ENCODE results near the gene CD99L2.

The CD99L2 gene

GRCh38 chrX:150761819-150762216 lies 136.7 kb downstream of the CD99L2 start:
- DNase-seq = no peak
- H3K4me1 ChIP-seq (ENCODE audit: control insufficient read depth, insufficient read depth, low read length, poor library complexity, severe bottlenecking) = no peaks in the 10 kb centered on the region
- no peaks in the 10 kb centered on the region for H3K27me3 ChIP-seq (replicated peaks; ENCODE audit: control insufficient read depth, insufficient read depth, low read length, poor library complexity, severe bottlenecking)
- H3K27ac ChIP-seq (ENCODE audit: insufficient read depth, low read length, poor library complexity, severe bottlenecking) = no peak overlapping the region
- H3K4me3 ChIP-seq (ENCODE audit: insufficient read depth, low read depth, low read length, poor library complexity, severe bottlenecking) = no peak overlapping the region
- H3K9me3 ChIP-seq (ENCODE audit: control insufficient read depth, low read length) = no peaks in the 10 kb centered on the region
- H3K36me3 ChIP-seq (ENCODE audit: control insufficient read depth, insufficient read depth, low read length) = peaks cover 9% of the 10 kb centered on the region

GRCh38 chrX:150761176-150761818 lies 137.2 kb downstream of the CD99L2 start:
- Histone ChIP-seq H3K27me3 (replicated peaks; ENCODE audit: control insufficient read depth, insufficient read depth, low read length, poor library complexity, severe bottlenecking) (no peaks in the 10 kb centered on the region), H3K36me3 (ENCODE audit: control insufficient read depth, insufficient read depth, low read length) (peaks cover 9% of the 10 kb centered on the region), H3K4me3 (ENCODE audit: insufficient read depth, low read depth, low read length, poor library complexity, severe bottlenecking) (no peak overlapping the region), H3K9me3 (ENCODE audit: control insufficient read depth, low read length) (no peaks in the 10 kb centered on the region), H3K4me1 (ENCODE audit: control insufficient read depth, insufficient read depth, low read length, poor library complexity, severe bottlenecking) (no peaks in the 10 kb centered on the region), H3K27ac (ENCODE audit: insufficient read depth, low read length, poor library complexity, severe bottlenecking) (no peak overlapping the region)
- DNase-seq = no peak

GRCh38 chrX:150759568-150760416 lies 138.7 kb downstream of the CD99L2 start:
- H3K9me3 ChIP-seq (ENCODE audit: control insufficient read depth, low read length) = no peaks in the 10 kb centered on the region
- no peak overlapping the region for H3K4me3 ChIP-seq (ENCODE audit: insufficient read depth, low read depth, low read length, poor library complexity, severe bottlenecking)
- H3K36me3 ChIP-seq (ENCODE audit: control insufficient read depth, insufficient read depth, low read length) = peaks cover 9% of the 10 kb centered on the region
- DNase-seq = no peak
- no peaks in the 10 kb centered on the region for H3K27me3 ChIP-seq (replicated peaks; ENCODE audit: control insufficient read depth, insufficient read depth, low read length, poor library complexity, severe bottlenecking)
- no peaks in the 10 kb centered on the region for H3K4me1 ChIP-seq (ENCODE audit: control insufficient read depth, insufficient read depth, low read length, poor library complexity, severe bottlenecking)
- no peak overlapping the region for H3K27ac ChIP-seq (ENCODE audit: insufficient read depth, low read length, poor library complexity, severe bottlenecking)

GRCh38 chrX:150757371-150757770 lies 141.1 kb downstream of the CD99L2 start:
- H3K4me3 ChIP-seq (ENCODE audit: insufficient read depth, low read depth, low read length, poor library complexity, severe bottlenecking) = no peak overlapping the region
- H3K27ac ChIP-seq (ENCODE audit: insufficient read depth, low read length, poor library complexity, severe bottlenecking) = no peak overlapping the region
- no peak for DNase-seq
- no peaks in the 10 kb centered on the region for H3K9me3 ChIP-seq (ENCODE audit: control insufficient read depth, low read length)
- no peaks in the 10 kb centered on the region for H3K27me3 ChIP-seq (replicated peaks; ENCODE audit: control insufficient read depth, insufficient read depth, low read length, poor library complexity, severe bottlenecking)
- no peaks in the 10 kb centered on the region for H3K4me1 ChIP-seq (ENCODE audit: control insufficient read depth, insufficient read depth, low read length, poor library complexity, severe bottlenecking)
- peaks cover 12% of the 10 kb centered on the region for H3K36me3 ChIP-seq (ENCODE audit: control insufficient read depth, insufficient read depth, low read length)

GRCh38 chrX:150753968-150754367 lies 144.5 kb downstream of the CD99L2 start:
- Histone ChIP-seq H3K4me1 (ENCODE audit: control insufficient read depth, insufficient read depth, low read length, poor library complexity, severe bottlenecking) (no peaks in the 10 kb centered on the region), H3K27me3 (replicated peaks; ENCODE audit: control insufficient read depth, insufficient read depth, low read length, poor library complexity, severe bottlenecking) (no peaks in the 10 kb centered on the region), H3K27ac (ENCODE audit: insufficient read depth, low read length, poor library complexity, severe bottlenecking) (no peak overlapping the region), H3K9me3 (ENCODE audit: control insufficient read depth, low read length) (no peaks in the 10 kb centered on the region), H3K36me3 (ENCODE audit: control insufficient read depth, insufficient read depth, low read length) (peaks cover 22% of the 10 kb centered on the region), H3K4me3 (ENCODE audit: insufficient read depth, low read depth, low read length, poor library complexity, severe bottlenecking) (no peak overlapping the region)
- no peak for DNase-seq

- Histone ChIP-seq H3K4me3 (ENCODE audit: insufficient read depth, low read depth, low read length, poor library complexity, severe bottlenecking) (no peak overlapping the region), H3K4me1 (ENCODE audit: control insufficient read depth, insufficient read depth, low read length, poor library complexity, severe bottlenecking) (no peaks in the 10 kb centered on the region), H3K27me3 (replicated peaks; ENCODE audit: control insufficient read depth, insufficient read depth, low read length, poor library complexity, severe bottlenecking) (no peaks in the 10 kb centered on the region), H3K27ac (ENCODE audit: insufficient read depth, low read length, poor library complexity, severe bottlenecking) (no peak overlapping the region), H3K36me3 (ENCODE audit: control insufficient read depth, insufficient read depth, low read length) (peaks cover 25% of the 10 kb centered on the region), H3K9me3 (ENCODE audit: control insufficient read depth, low read length) (no peaks in the 10 kb centered on the region)
- DNase-seq = no peak
Observed at GRCh38 chrX:150753357-150753756, 145.1 kb downstream of the CD99L2 start.

GRCh38 chrX:150752124-150752523 lies 146.3 kb downstream of the CD99L2 start:
- Histone ChIP-seq H3K27me3 (replicated peaks; ENCODE audit: control insufficient read depth, insufficient read depth, low read length, poor library complexity, severe bottlenecking) (no peaks in the 10 kb centered on the region), H3K4me1 (ENCODE audit: control insufficient read depth, insufficient read depth, low read length, poor library complexity, severe bottlenecking) (no peaks in the 10 kb centered on the region), H3K27ac (ENCODE audit: insufficient read depth, low read length, poor library complexity, severe bottlenecking) (no peak overlapping the region), H3K9me3 (ENCODE audit: control insufficient read depth, low read length) (no peaks in the 10 kb centered on the region), H3K4me3 (ENCODE audit: insufficient read depth, low read depth, low read length, poor library complexity, severe bottlenecking) (no peak overlapping the region), H3K36me3 (ENCODE audit: control insufficient read depth, insufficient read depth, low read length) (peaks cover 18% of the 10 kb centered on the region)
- DNase-seq = no peak

- Histone ChIP-seq H3K27me3 (replicated peaks; ENCODE audit: control insufficient read depth, insufficient read depth, low read length, poor library complexity, severe bottlenecking) (no peaks in the 10 kb centered on the region), H3K4me3 (ENCODE audit: insufficient read depth, low read depth, low read length, poor library complexity, severe bottlenecking) (no peak overlapping the region), H3K27ac (ENCODE audit: insufficient read depth, low read length, poor library complexity, severe bottlenecking) (no peak overlapping the region), H3K9me3 (ENCODE audit: control insufficient read depth, low read length) (no peaks in the 10 kb centered on the region), H3K36me3 (ENCODE audit: control insufficient read depth, insufficient read depth, low read length) (peaks cover 43% of the 10 kb centered on the region), H3K4me1 (ENCODE audit: control insufficient read depth, insufficient read depth, low read length, poor library complexity, severe bottlenecking) (no peaks in the 10 kb centered on the region)
- no peak for DNase-seq
Observed at GRCh38 chrX:150736475-150736874, 162.0 kb downstream of the CD99L2 start.

GRCh38 chrX:150731795-150732194 lies 166.7 kb downstream of the CD99L2 start:
- H3K4me3 ChIP-seq (ENCODE audit: insufficient read depth, low read depth, low read length, poor library complexity, severe bottlenecking) = no peak overlapping the region
- no peaks in the 10 kb centered on the region for H3K4me1 ChIP-seq (ENCODE audit: control insufficient read depth, insufficient read depth, low read length, poor library complexity, severe bottlenecking)
- peaks cover 25% of the 10 kb centered on the region for H3K36me3 ChIP-seq (ENCODE audit: control insufficient read depth, insufficient read depth, low read length)
- H3K9me3 ChIP-seq (ENCODE audit: control insufficient read depth, low read length) = no peaks in the 10 kb centered on the region
- H3K27me3 ChIP-seq (replicated peaks; ENCODE audit: control insufficient read depth, insufficient read depth, low read length, poor library complexity, severe bottlenecking) = no peaks in the 10 kb centered on the region
- no peak overlapping the region for H3K27ac ChIP-seq (ENCODE audit: insufficient read depth, low read length, poor library complexity, severe bottlenecking)
- DNase-seq = no peak

GRCh38 chrX:150730719-150731118 lies 167.7 kb downstream of the CD99L2 start:
- Histone ChIP-seq H3K4me3 (ENCODE audit: insufficient read depth, low read depth, low read length, poor library complexity, severe bottlenecking) (no peak overlapping the region), H3K36me3 (ENCODE audit: control insufficient read depth, insufficient read depth, low read length) (peaks cover 25% of the 10 kb centered on the region), H3K9me3 (ENCODE audit: control insufficient read depth, low read length) (no peaks in the 10 kb centered on the region), H3K27ac (ENCODE audit: insufficient read depth, low read length, poor library complexity, severe bottlenecking) (no peak overlapping the region), H3K27me3 (replicated peaks; ENCODE audit: control insufficient read depth, insufficient read depth, low read length, poor library complexity, severe bottlenecking) (no peaks in the 10 kb centered on the region), H3K4me1 (ENCODE audit: control insufficient read depth, insufficient read depth, low read length, poor library complexity, severe bottlenecking) (no peaks in the 10 kb centered on the region)
- DNase-seq = no peak
